ENCODE measurements around the gene PSTPIP2.

- TF ChIP-seq EZH2phosphoT487 (IDR thresholded peaks at IDR 0.05; ENCODE audit: insufficient read depth, low read depth) (no peak), EZH2 (IDR thresholded peaks at IDR 0.05; ENCODE audit: insufficient read depth, poor library complexity, severe bottlenecking) (no peak)
Measured at GRCh38 chr18:45984546-45985235, 87.4 kb downstream of the PSTPIP2 start.
